Ectodermal cell (in vitro differentiated cells): ENCODE data around the gene MGLL.
"Not testable (repeated sequence)": the region's sequence is repeated elsewhere in the genome, so short reads cannot be mapped to it uniquely, and the experiment has no call there.

Experiments used
- H3K27ac ChIP-seq: 2 replicates; pipeline ENCODE4 v1.7.0; 2013; ENCODE audit warnings: mild to moderate bottlenecking, low read depth, low read length; ENCODE audit not compliant: insufficient read depth, poor library complexity, severe bottlenecking
- H3K27me3 ChIP-seq: 2 replicates; pipeline ENCODE4 v1.7.0; 2013; ENCODE audit warnings: mild to moderate bottlenecking, low read length; ENCODE audit not compliant: insufficient read depth, control insufficient read depth, poor library complexity, severe bottlenecking
- H3K36me3 ChIP-seq: one replicate; pipeline ENCODE4 v1.7.0; 2013; ENCODE audit warnings: low read length; ENCODE audit not compliant: control insufficient read depth, insufficient read depth
- H3K4me1 ChIP-seq: one replicate; pipeline ENCODE4 v1.7.0; 2013; ENCODE audit warnings: low read length; ENCODE audit not compliant: control insufficient read depth, insufficient read depth
- H3K4me3 ChIP-seq: 2 replicates; pipeline ENCODE4 v1.7.0; 2013; ENCODE audit warnings: low read depth, low read length, control low read depth; ENCODE audit not compliant: insufficient read depth
- H3K9me3 ChIP-seq: 2 replicates; pipeline ENCODE4 v1.7.0; 2013; ENCODE audit warnings: mild to moderate bottlenecking, low read length, moderate library complexity; ENCODE audit not compliant: control insufficient read depth
- WGBS, 2 experiments: methylation state at CpG; one replicate each; pipeline ENCODE4 v1.1.7; 2013; ENCODE audit warnings: missing lambda C conversion rate in 2 of 2; 5-methylcytosine and 5-hydroxymethylcytosine counted together

The MGLL gene

DNA sequence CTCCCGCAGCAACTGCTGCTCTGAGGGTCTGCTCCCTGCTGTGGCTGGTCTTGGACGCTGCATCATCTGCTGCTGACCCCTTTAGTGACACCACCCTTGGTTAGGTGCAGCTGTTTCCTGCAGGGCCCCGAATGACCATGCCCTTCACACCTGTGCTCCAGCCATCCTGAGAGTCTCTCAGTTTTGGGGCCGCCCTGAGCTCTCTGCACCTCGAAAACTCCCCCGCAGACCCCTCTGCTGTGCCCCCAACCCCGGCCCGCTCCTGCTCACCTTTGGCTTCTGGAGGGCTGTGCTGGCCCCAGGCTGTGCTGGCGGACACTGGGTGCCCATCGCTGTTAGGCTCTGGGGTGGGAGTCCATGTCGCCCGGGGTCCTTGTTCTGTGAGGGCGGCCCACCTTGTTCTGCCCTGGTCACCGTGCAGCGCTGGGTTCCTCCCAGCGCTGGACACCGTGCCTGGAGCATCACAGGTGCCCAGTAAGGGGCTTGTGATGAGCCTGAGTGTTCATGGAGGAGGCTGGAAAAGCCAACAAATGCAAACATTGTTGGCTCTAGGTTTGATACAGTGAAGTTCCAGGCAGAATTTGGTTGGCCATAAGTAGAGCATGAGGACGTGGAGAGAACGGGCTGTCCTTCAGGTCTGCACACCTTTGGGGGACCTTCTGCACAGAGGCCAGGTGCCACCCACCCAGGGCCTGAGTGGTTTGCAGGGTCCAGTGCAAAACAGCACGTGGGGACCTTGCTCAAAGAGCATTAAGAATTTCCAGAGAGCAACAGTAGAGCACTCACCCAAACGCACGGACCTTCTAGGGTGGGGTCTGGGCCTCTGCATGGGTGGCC lies 137.2 kb downstream of the MGLL start:
- H3K4me1 ChIP-seq, result peaks cover 22% of the 10 kb centered on the region
- no peak overlapping the region for H3K4me3 ChIP-seq
- no peaks in the 10 kb centered on the region for H3K9me3 ChIP-seq
- no peak overlapping the region for H3K27ac ChIP-seq
- 90 to 91% methylated on average over 22 of the region's 22 CpGs for WGBS, 2 experiments
- no peaks in the 10 kb centered on the region for H3K36me3 ChIP-seq
- no peaks in the 10 kb centered on the region for H3K27me3 ChIP-seq

DNA sequence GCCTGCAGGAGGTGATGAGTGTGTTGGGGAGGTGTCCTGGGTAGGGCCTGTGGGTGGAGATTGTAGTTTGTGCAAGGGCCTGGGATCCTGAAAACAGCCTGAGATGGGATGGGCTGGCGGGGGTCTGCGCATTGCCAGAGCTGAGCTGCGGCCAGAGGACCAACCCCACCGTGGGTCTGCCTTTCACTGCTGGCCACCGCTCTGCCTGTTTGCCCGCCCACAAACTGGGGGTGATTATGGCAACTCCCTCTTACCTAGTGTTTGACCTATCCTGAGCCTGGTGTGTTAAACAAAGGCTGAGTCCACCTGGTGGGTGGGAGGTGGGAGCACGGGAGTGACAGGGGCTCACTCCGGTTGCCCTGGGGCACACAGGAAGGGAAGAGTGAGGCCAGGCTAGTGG lies 139.8 kb downstream of the MGLL start:
- WGBS, 2 experiments, result 77 to 79% methylated on average over 8 of the region's 8 CpGs
- Histone ChIP-seq H3K4me3 (no peak overlapping the region), H3K4me1 (no peaks in the 10 kb centered on the region), H3K9me3 (no peaks in the 10 kb centered on the region), H3K36me3 (no peaks in the 10 kb centered on the region), H3K27ac (no peak overlapping the region), H3K27me3 (no peaks in the 10 kb centered on the region)

DNA sequence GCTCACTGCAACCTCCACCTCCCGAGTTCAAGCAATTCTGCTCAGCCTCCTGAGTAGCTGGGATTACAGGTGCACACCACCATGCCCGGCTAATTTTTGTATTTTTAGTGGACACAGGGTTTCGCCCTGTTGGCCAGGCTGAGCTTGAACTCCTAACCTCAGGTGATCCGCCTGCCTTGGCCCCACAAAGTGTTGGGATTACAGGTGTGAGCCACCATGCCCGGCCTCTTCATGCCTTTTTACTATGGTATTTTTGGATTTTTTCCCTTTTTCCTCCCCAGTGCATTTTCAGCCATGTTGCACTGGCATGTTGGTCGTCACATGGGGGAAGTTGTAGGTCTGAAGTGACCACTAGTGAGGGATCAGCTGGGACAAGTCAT lies 140.2 kb downstream of the MGLL start:
- not testable (repeated sequence) for H3K4me3 ChIP-seq, H3K27me3 ChIP-seq, H3K4me1 ChIP-seq, H3K27ac ChIP-seq, H3K9me3 ChIP-seq, H3K36me3 ChIP-seq
- 91 to 93% methylated on average over 6 of the region's 6 CpGs for WGBS, 2 experiments

DNA sequence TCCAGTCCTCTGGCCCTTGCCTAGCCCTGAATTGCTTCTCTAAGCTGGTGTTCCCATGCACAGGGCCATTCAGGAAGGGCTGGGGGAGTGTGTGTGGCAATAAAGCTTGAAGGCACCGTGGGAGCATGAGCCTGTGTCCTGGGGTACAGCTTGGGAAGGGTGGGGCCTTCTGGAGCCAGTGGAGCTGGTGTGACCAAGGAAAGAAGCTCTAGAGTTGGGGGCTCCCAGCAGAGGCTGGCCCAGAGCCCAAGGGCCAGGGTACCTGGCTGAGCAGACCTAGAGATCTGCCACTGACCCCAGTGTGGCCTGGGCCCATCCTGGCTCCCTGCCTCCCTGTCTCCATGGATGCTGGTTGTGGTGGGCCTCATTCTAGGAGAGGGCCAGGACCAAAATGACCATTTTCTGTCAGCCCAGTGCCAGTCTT lies 141.5 kb downstream of the MGLL start:
- WGBS, 2 experiments, result 93 to 95% methylated on average over 1 of the region's 1 CpG
- no peaks in the 10 kb centered on the region for H3K36me3 ChIP-seq
- H3K4me3 ChIP-seq, result no peak overlapping the region
- no peaks in the 10 kb centered on the region for H3K27me3 ChIP-seq
- no peaks in the 10 kb centered on the region for H3K9me3 ChIP-seq
- no peak overlapping the region for H3K27ac ChIP-seq
- H3K4me1 ChIP-seq, result no peaks in the 10 kb centered on the region

DNA sequence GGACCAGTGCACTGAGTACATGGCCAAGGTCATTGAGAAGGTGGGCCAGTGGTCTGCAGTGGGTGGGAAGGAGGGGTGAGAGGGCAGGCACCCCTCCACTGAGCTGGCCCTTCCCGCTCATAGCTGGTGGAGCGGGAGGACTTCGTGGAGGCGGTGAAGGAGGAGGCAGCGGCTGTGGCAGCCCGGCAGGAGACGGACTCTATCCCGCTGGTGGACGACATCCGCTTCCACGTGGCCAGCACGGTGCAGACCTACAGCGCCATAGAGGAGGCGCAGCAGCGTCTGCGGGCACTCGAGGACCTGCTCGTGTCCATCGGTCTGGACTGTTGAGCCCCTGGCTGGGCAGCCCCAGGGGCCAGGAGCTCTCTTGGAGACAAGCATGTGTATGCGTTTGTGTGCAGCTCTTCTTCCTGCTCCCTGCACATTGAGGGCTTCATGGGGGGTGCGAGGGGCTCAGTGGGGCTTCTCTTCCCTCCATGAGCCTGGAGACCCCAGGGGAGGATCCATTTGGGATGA lies 142.1 kb downstream of the MGLL start:
- H3K4me1 ChIP-seq, result no peaks in the 10 kb centered on the region
- H3K27me3 ChIP-seq, result no peaks in the 10 kb centered on the region
- H3K4me3 ChIP-seq, result no peak overlapping the region
- no peaks in the 10 kb centered on the region for H3K9me3 ChIP-seq
- WGBS, 2 experiments, result 94 to 96% methylated on average over 21 of the region's 21 CpGs
- no peaks in the 10 kb centered on the region for H3K36me3 ChIP-seq
- no peak overlapping the region for H3K27ac ChIP-seq

DNA sequence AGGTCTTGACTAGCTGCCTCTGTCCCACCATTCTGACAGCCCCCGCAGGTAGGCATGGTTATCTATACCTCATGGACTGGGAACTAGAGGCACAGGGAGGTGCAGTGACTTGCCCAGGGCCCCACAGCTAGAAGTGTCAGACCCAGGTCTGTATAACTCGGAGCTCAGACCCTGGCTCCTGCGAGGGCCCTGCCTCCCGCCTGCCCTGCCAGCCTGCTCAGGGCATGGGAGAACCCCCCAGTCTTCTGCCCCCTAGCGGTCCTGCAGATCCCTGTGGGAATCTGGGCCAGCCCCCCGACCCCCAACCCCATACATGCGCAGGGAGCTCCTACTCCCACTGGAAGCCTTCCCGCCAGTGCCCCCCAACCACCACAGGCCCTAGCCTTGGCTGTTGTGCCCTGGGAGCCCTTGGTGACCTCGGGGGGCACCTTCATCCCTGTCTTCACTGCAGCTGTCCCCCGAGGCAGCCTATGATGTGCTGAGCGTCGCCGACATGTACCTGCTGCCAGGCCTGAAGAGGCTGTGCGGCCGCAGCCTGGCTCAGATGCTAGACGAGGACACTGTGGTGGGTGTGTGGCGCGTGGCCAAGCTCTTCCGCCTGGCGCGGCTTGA lies 142.7 kb downstream of the MGLL start:
- Histone ChIP-seq H3K36me3 (no peaks in the 10 kb centered on the region), H3K27ac (no peak overlapping the region), H3K4me3 (no peak overlapping the region), H3K9me3 (no peaks in the 10 kb centered on the region), H3K4me1 (no peaks in the 10 kb centered on the region), H3K27me3 (peaks cover 4% of the 10 kb centered on the region)
- WGBS, 2 experiments, result 88 to 89% methylated on average over 21 of the region's 21 CpGs

DNA sequence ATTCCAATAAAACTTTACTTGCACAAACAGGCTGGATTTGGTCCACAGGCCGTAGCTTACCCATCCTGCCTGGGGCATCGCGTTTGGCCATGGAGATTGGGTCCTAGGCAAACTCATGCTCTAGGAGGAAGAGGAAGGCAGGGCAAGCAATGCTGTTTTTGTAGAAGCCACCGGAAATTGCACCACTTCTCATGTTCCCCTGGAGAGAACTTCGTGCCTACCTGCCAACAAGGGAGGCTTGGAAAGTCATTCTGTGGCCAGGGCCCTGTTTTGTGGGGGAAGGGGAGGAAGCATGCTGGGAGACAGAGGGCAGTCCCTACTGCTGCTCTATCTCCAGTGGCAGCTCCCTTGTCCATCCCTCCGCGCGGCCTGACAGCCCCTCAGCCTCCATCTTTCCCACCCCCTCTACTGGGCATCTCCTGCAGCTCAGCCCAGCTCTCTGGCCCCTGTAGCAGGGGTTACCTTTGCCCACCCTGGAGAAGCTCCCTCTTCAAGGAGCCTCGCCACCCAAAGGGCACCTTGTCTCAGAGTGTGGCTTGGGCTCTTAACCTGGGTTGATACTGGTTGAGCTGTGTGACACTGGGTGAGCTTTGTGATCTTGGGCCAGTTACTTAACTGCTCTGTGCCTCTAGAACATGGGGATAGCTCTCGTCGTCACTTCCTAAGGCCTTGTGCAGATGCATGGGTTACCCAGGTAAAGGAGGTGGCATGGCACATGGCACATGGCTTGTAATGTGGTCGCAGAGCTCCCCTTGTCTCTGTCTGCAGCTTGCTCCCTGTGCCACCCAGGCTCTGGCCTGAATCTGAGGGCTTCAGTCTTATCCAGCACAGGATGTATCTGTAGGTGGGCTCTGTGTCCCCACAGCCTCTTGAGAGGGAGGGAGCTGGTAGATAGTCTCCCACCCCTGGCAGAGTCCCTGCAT lies 143.4 kb downstream of the MGLL start:
- 90% methylated on average over 12 of the region's 12 CpGs for WGBS, 2 experiments
- Histone ChIP-seq H3K27ac (no peak overlapping the region), H3K36me3 (no peaks in the 10 kb centered on the region), H3K4me1 (peaks cover under 1% of the 10 kb centered on the region), H3K27me3 (peaks cover 10% of the 10 kb centered on the region), H3K9me3 (no peaks in the 10 kb centered on the region), H3K4me3 (no peak overlapping the region)

DNA sequence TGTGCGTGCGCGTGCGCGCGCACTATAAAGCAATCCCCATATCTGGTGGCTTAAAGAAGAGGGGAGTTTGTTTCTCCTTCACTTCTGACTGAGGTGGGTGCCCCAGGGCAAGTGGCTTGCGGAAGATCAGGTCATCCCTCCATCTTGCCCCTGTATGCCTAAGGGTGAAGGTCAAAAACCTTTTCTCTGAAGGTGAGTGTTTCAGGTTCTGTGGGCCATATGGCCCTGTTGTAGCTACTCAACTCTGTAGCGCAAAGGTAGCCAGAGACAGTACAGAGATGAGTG lies 144.1 kb downstream of the MGLL start:
- 94 to 96% methylated on average over 8 of the region's 8 CpGs for WGBS, 2 experiments
- Histone ChIP-seq H3K4me3 (no peak overlapping the region), H3K36me3 (no peaks in the 10 kb centered on the region)

DNA sequence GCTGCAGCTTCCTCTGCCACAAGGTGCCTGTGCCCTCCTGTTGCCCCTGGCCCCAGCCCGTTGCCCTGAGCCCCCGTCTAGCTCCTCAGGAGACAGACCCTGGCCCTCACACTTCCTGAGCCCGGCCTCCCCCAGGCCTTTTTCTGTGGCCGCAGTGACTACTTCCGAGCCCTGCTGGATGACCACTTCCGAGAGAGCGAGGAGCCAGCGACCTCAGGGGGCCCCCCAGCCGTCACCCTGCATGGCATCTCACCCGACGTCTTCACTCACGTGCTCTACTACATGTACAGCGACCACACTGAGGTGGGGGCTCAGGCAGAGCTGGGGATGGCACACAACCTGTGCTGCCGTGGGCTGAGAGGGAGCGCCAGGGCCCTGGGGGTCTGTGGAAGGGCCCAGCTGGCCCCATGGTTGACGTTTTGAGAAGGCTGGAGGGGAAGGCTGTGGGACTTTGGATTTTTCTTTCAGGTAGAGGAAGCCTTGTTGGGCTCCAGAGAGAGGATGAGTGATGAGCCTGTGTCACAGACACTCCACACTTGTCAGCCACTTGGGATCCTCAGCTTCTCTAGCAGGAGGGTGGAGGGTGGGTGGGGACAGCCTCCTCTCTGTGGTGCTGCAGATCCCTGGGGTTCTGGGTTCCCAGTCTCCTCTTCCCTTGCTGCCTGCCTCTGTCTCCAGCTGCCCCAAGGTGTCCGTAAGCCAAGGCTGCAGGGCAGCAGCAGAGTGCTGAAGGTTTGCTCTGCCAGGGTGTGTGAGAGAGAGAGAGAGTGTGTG lies 144.6 kb downstream of the MGLL start:
- H3K27ac ChIP-seq, result no peak overlapping the region
- H3K36me3 ChIP-seq, result no peaks in the 10 kb centered on the region
- no peak overlapping the region for H3K4me3 ChIP-seq
- peaks cover 3% of the 10 kb centered on the region for H3K4me1 ChIP-seq
- WGBS, 2 experiments, result 89 to 93% methylated on average over 17 of the region's 17 CpGs
- no peaks in the 10 kb centered on the region for H3K9me3 ChIP-seq
- peaks cover 19% of the 10 kb centered on the region for H3K27me3 ChIP-seq

More for the DNA sequence above, 144.1 kb downstream of the MGLL start:
- Histone ChIP-seq H3K27ac (no peak overlapping the region), H3K4me1 (peaks cover 3% of the 10 kb centered on the region), H3K9me3 (no peaks in the 10 kb centered on the region), H3K27me3 (peaks cover 17% of the 10 kb centered on the region)
